Sciatic nerve (tissue), 2 donors: ENCODE data around the gene DOHH. TPM values are rescaled to one million over a fixed set of nuclear protein-coding genes. Genes with fewer than 3 reads are reported as not detected.

Experiments used
- ATAC-seq: fragments of 200-7000 bp; cut with Tn5 transposase; one replicate; pipeline ENCODE4 v1.9.1; 2020; ENCODE audit warnings: mild to moderate bottlenecking, moderate library complexity
- DNase-seq: peaks from one replicate; pipeline ENCODE4 v3.0.0-alpha.2; 2020; ENCODE audit warnings: low spot score
- intact Hi-C: fragments of 100-400 bp; cut with DNase I; formaldehyde crosslinking; loops from one replicate; pipeline ENCODE4 v1.14.2; 2022
- total RNA-seq: library from RNA; stranded (reverse); fragmentation: NEBNext Ultra II Directional; extraction: Animal tissue kit (Norgen Biotek cat#: 25700); gene quantifications from one replicate; pipeline ENCODE4 v1.2.1, GENCODE V29; 2021
- donor health status: DM: no; HTN: no; CAD: no.
- donor health status: DM: no; HTN: no; CAD: no.

DOHH gene
- total RNA-seq, 1 donor from 2014 or later: 8.4 TPM

GRCh38 chr19:3523361-3524077, 23.0 kb upstream of the DOHH start:
- no peak for ATAC-seq
- DNase-seq: no peak
- intact Hi-C loops: no loop called here

DNA sequence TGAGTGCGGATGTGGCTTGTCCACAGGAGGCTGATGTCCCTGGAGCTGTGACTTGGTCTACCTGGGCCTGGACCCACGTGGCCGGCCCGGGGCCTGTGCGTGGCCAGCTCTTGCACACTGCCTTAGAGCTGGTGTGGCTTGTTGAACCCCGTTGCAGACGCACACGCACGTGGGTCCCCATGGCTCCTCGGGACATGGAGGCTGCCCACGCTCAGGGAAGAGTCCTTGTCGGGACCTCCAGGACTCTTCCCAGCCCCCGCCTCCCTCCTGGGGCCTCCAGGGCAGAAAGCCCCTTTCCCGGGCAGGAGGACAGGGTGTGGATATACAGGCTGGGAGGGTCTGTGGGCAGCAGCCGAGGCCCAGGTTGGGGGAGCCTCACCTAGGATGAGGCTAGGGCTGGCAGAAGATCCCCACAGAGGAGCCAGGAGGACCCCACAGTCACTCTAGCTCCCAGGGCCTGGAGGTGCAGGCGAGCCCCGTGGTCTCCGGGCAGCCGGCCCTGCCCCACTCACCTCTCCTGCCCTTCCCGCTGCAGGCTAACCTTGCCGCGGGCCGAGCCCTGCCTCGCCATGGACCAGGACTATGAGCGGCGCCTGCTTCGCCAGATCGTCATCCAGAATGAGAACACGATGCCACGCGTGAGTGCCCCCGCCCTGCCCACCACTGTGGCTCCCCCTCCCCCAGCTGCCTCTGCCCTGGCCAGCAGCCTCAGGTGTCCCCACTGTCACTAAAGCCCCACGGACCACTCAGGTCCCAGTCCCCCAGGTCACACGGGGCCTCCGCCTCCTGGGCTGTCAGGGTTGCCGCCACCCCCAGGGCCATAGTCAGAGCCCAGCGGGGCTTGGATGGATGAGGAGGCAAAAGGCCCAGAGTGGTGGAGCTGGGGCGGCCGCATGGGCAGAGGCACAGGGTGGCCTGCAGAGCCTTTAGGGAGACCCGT, 22.2 kb upstream of the DOHH start:
- no peak for ATAC-seq
- intact Hi-C loops: no loop called here
- DNase-seq: no peak

- DNase-seq (no peak), ATAC-seq (no peak)
- intact Hi-C loops: no loop called here
These were observed 20.6 kb upstream of the DOHH start for GRCh38 chr19:3521104-3521445.

DNA sequence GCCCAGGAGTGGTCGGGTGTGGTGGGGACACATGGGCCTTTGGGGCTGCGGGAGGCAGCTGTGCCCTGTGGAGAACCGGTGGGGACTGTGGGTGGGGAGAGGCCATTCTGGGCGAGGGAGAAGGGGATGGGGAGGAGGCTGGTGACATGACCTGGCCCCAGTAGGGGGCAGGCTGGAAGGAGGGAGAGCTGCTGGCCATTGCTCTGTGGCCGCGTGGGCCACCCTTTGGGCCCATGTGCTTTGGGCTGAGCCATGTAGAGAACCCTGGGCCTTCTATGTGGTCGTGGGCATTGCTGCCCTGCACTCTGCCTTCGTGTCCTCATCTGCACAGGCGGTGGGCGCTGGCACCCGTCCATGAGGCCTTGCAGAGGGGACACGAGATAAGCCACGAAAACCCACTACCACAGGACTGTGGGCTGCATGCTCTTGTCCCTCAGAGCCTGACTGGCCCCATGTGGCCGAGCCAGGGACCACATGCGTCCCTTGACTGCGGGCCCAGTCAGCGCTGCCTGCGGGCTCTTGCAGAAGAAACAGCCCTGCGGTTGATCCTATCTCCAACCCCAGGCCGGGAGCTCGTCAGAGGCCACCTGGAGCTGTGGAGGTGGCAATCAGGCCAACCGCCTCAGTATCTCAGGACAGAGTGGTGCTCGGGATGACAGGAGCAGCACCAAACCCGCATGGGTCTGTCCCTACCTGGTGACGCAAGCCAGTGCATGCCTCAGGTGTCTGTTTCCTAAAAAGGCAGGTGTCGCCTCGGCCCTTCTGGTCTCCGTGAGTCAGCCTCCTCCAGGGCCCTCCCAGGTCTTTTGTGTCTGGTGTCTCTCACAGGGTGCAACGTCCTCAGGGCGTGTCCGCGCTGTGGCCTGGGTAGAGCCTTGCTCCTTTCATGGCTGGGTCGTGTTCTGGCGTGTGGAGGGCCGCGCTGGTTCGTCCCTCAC, 20.0 kb upstream of the DOHH start:
- no peak for ATAC-seq
- DNase-seq: no peak
- intact Hi-C loops: no loop called here

DNA sequence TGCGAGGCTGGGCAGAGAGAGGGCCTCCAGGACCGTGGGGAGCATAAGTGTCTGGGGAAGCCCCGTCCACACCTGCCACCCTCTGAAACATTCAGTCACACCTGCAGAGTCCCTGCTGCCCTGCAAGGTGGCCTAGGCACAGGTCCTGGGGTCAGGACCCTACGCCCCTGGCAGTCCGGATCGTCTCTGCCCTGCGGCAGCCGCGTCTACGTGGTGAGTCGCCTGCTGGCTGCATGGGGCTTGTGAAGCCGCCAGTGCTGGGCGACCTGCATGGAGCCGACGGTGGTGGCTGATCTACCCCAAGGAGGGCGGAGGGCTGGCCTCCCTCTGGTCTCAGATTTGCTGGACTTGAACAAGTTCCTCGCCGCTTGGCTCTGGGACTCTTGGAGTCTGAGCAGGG, 18.7 kb upstream of the DOHH start:
- intact Hi-C loops: no loop called here
- DNase-seq (no peak), ATAC-seq (no peak)

GRCh38 chr19:3518659-3519058, 18.2 kb upstream of the DOHH start:
- ATAC-seq (no peak), DNase-seq (no peak)
- intact Hi-C loops: no loop called here

DNA sequence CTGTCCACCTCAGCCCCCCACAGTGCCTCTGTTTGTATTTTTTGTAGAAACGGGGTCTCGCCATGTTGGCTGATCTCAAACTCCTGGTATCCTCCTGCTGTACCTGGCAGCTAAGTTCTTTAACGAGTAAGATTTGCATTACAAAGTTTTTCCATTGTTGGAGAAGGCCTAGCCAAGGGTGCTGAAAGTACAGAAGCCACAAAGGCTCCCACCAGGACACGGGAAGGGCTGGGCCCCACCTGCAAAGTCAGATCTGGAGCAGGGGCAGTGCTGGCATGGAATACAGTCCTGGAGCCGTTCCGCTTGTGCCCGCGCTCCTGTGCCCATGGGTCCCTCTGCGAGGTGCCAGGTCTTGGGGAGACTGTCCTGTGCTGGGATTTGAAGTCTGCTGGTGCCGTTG, 17.8 kb upstream of the DOHH start:
- intact Hi-C loops: no loop called here
- no peak for ATAC-seq
- DNase-seq: no peak

GRCh38 chr19:3517638-3518037, 17.2 kb upstream of the DOHH start:
- DNase-seq: no peak
- no peak for ATAC-seq
- intact Hi-C loops: no loop called here

DNA sequence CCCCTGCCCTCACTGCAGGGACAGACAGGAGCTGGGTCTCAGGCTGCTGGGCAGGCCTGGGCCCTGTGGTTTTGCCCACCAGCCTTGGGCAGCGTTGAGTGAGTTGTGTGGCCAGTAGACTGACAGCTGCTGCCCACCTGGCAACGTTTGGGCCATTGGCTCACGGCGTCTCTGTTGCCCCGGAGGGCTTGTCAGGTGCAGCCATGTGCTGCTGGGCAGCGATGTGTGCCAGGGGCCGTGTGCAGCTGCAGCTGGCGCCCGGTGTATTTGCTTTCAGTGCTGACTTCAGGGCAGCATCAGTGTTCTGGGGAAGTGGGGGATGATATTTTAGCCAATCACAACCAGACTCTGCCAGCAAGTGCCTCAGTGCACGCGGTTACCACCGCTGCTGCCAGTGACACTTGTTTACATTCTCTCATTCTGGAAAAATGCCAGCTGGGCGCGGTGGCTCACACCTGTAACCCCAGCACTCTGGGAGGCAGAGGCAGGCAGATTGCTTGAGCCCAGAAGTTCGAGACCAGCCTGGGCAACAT, 16.3 kb upstream of the DOHH start:
- no peak for ATAC-seq
- intact Hi-C loops: no loop called here
- DNase-seq: no peak

- intact Hi-C loops: no loop called here
- ATAC-seq (no peak), DNase-seq (no peak)
These were observed 15.5 kb upstream of the DOHH start for GRCh38 chr19:3515891-3516422.

GRCh38 chr19:3514930-3515329, 14.5 kb upstream of the DOHH start:
- no peak for DNase-seq
- intact Hi-C loops: no loop called here
- peak; percentile 4 for ATAC-seq

GRCh38 chr19:3513229-3514140, 13.0 kb upstream of the DOHH start:
- ATAC-seq: peak; percentile 5
- no peak for DNase-seq

DNA sequence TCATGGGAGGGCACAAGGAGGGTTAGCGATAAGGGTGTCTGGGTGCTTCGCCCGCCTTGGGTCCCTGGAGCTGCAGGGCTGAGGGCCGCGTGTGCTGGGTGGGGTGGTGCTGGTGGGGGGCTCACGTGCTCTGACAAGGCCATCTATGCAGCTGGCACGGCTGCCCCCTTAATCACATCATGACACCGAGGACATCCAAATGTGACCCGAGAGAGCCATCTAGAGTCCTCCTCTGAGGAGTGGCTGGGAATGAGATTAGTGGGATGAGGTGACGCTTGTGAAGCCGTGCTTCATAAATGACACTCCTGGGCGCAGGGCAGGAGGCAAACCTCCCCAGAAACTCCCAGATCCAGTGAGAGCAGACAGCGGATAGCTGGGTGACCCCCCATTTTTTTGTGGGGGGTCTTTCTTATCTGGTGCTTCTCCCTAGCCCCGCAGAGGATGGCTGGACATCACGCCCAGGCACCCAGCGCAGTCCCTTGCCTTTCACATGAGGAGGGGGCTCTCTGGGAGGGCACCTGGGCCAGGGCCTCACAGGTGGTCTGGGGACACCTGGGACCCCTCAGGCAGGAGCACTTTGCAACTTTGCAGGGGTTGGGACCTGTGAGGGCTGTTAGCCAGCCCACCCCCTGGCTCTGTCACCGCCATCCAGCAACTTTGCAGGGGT, 12.2 kb upstream of the DOHH start:
- DNase-seq (no peak), ATAC-seq (no peak)
- intact Hi-C loops: no loop called here

More at GRCh38 chr19:3513229-3514140, 13.0 kb upstream of the DOHH start:
- intact Hi-C loops: no loop called here

- DNase-seq (no peak), ATAC-seq (no peak)
- intact Hi-C loops: no loop called here
These were observed 11.2 kb upstream of the DOHH start for GRCh38 chr19:3511506-3512251.

DNA sequence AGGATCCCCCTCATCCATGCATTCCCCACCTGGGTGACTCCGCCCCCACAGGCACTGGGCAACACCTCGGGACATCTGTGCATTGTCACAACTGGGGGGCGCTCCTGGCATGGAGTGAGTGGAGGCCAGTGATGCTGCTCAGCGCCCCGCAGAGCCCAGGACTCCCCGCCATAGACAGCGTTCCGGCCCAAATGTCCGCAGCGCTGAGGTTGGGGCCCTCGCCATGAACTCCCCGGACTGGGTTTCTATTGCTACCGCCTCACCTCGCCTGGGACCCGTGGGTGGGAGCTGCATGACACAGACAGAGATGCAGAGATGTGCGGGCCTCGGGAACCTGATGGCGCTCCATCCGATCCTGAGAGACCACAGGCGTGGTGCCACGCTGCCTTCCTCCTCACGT, 10.3 kb upstream of the DOHH start:
- DNase-seq (no peak), ATAC-seq (no peak)
- intact Hi-C loops: no loop called here

DNA sequence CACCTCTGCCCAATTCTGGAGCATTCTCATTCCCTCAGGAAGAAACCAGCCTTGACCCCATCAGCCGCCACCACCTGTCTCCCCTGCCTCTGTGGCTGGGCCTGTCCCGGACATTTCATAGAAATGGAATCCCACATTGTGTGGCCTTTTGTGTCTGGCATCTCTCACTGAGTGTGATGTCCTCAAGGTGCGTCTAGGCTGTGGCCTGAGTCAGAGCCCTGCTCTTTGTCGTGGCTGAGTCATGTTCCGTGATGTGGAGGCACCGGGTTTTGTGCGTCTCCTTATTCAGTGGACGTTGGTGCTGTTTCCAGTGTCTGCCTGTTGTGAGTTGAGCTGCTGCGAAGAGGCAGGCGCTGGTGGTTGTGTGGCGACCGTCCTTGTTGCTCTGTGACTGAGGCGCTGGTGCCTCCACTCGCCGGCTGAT, 9.1 kb upstream of the DOHH start:
- no peak for DNase-seq
- intact Hi-C loops: no loop called here
- ATAC-seq: no peak
